ENCODE results near the gene KPNB1. TPM values are rescaled to one million over a fixed set of nuclear protein-coding genes. Genes with fewer than 3 reads are reported as not detected.

KPNB1 gene
- total RNA-seq, 1 experiment from 2014 or later = 742 TPM

DNA sequence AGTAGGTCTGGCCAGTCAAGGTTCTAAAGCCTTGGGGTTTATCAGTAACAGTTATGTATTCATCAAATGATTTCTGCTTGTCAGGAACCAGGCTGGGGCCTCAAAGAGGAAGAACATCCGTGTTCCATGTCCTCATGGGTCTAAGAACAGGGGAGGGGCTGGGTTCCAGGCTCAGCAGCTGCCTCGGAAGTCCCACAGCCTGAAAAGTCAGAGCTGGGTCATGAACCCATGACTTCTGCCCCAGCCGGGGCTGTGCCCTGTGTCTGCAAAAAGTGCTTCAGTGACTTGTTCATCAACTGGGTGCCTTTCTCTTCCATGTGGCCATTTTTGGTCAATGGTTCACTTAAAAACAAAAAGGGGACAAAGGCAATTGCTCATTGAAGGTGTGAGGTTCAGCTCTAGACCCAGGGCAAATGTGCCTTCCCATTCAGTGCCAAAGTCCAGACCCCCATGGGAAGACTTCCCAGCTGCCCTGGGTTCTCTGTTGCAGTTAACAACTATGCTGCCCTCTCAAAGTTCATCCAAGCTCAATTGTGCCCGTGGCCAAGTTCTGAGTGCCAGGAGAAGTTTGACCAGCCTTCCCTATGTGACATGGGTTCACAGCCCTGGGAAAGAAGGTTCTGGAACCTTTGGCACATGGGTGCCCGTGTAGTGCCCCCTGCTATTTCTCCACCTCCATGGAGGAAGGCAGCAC lies 62.8 kb downstream of the KPNB1 start:
- peaks cover 27% of the 10 kb centered on the region for H3K27me3 Mint-ChIP-seq (ENCODE audit: low read depth)
- WGBS (ENCODE audit: extremely low coverage, insufficient read length, low lambda C conversion rate) = no CpG with 5 or more reads among the region's 5 CpGs

More for the DNA sequence above, 62.8 kb downstream of the KPNB1 start:
- H2AK5ac ChIP-seq (ENCODE audit: insufficient read length, low read length) = no peak overlapping the region
- no peak overlapping the region for H4K91ac ChIP-seq (ENCODE audit: insufficient read length, low read depth, low read length)
- TF ChIP-seq, protein P1, sequence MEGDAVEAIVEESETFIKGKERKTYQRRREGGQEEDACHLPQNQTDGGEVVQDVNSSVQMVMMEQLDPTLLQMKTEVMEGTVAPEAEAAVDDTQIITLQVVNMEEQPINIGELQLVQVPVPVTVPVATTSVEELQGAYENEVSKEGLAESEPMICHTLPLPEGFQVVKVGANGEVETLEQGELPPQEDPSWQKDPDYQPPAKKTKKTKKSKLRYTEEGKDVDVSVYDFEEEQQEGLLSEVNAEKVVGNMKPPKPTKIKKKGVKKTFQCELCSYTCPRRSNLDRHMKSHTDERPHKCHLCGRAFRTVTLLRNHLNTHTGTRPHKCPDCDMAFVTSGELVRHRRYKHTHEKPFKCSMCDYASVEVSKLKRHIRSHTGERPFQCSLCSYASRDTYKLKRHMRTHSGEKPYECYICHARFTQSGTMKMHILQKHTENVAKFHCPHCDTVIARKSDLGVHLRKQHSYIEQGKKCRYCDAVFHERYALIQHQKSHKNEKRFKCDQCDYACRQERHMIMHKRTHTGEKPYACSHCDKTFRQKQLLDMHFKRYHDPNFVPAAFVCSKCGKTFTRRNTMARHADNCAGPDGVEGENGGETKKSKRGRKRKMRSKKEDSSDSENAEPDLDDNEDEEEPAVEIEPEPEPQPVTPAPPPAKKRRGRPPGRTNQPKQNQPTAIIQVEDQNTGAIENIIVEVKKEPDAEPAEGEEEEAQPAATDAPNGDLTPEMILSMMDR (conservative IDR thresholded peaks at IDR 0.05) = no peak
- H3K4me3 Mint-ChIP-seq = no peak overlapping the region
- H3K27ac ChIP-seq (ENCODE audit: insufficient read length, low read depth, low read length) = no peak overlapping the region
- no peak overlapping the region for H3K4ac ChIP-seq (ENCODE audit: low read depth, low read length)
- H3K18ac ChIP-seq (ENCODE audit: insufficient read length, low read depth, low read length) = no peak overlapping the region
- peak overlapping the region in 1 of 3 experiments; percentile 27; a peak in 1 of 7 replicates for H3K27ac Mint-ChIP-seq
- H3K79me2 ChIP-seq (ENCODE audit: insufficient read depth, low read length) = no peaks in the 10 kb centered on the region
- H3K56ac ChIP-seq (ENCODE audit: insufficient read length, low read depth, low read length) = no peak overlapping the region
- no peak for DNase-seq
- H3K79me1 ChIP-seq (ENCODE audit: insufficient read depth, low read depth, low read length, poor library complexity, severe bottlenecking) = no peaks in the 10 kb centered on the region
- no peaks in the 10 kb centered on the region for H3K23me2 ChIP-seq (ENCODE audit: insufficient read length, low read depth, low read length, poor library complexity, severe bottlenecking)
- H2BK12ac ChIP-seq (ENCODE audit: insufficient read length, low read depth, low read length) = no peak overlapping the region
- no peak overlapping the region for H3K9ac ChIP-seq (ENCODE audit: extremely low read depth, insufficient read length, low read length)
- H3K4me2 ChIP-seq (ENCODE audit: insufficient read depth, insufficient read length, low read length) = no peak overlapping the region
- no peak overlapping the region for H4K5ac ChIP-seq (ENCODE audit: insufficient read length, low read depth, low read length)
- no peak overlapping the region for H4K8ac ChIP-seq (replicated peaks; ENCODE audit: insufficient read length, low read depth, low read length)
- no peak overlapping the region for H2BK20ac ChIP-seq (ENCODE audit: low read depth, low read length, poor library complexity, severe bottlenecking)
- no peak overlapping the region for H3T11ph ChIP-seq (ENCODE audit: low read length)
- H2BK15ac ChIP-seq (ENCODE audit: low read depth, low read length) = no peak overlapping the region
- H3K36me3 Mint-ChIP-seq (ENCODE audit: insufficient read depth in 1 of 3, low read depth in 3 of 3) = peaks cover 2 to 13% (median 7%) of the 10 kb centered on the region in 3 experiments; a peak in 3 of 7 replicates
- H2AFZ ChIP-seq (ENCODE audit: low read length) = no peak overlapping the region
- no peak overlapping the region for H2BK120ac ChIP-seq (ENCODE audit: low read depth, low read length, poor library complexity, severe bottlenecking)
- no peaks in the 10 kb centered on the region for H4K20me1 ChIP-seq (ENCODE audit: control insufficient read depth, insufficient read depth, insufficient read length)
- H3K14ac ChIP-seq (ENCODE audit: insufficient read depth, low read length) = no peak overlapping the region
- H3K27me3 ChIP-seq (ENCODE audit: insufficient read depth, low read length) = no peaks in the 10 kb centered on the region
- H3K23ac ChIP-seq (ENCODE audit: insufficient read length, low read depth, low read length) = no peak overlapping the region
- H3K4me1 Mint-ChIP-seq = peaks cover 11 to 25% of the 10 kb centered on the region in 2 experiments
- no peak overlapping the region for H2BK5ac ChIP-seq (ENCODE audit: insufficient read length, low read length)
- H3K9me3 ChIP-seq (ENCODE audit: control insufficient read depth, low read depth, low read length) = no peaks in the 10 kb centered on the region
- no peaks in the 10 kb centered on the region for H3K4me1 ChIP-seq (ENCODE audit: insufficient read depth, low read length)
- H3K9me3 Mint-ChIP-seq = no peaks in the 10 kb centered on the region
